ENCODE data around the gene RASGRF2. TPM values are rescaled to one million over a fixed set of nuclear protein-coding genes. Genes with fewer than 3 reads are reported as not detected.
"Not testable (repeated sequence)": the region's sequence is repeated elsewhere in the genome, so short reads cannot be mapped to it uniquely, and the experiment has no call there.

The RASGRF2 gene
- total RNA-seq, 4 donors from 2014 or later, result 3.8 to 9.1 (median 5.3) TPM

- H3K36me3 ChIP-seq, result peaks cover 0 to 35% of the 10 kb centered on the region in 2 donors
- ATAC-seq, result no peak
- 88% methylated on average over 5 of the region's 8 CpGs; no CpG with 5 or more reads in 1 of the 2 donors for WGBS, 2 donors (ENCODE audit: low coverage in 1 of 2)
Observed at GRCh38 chr5:81269751-81270393, 309.7 kb downstream of the RASGRF2 start.

GRCh38 chr5:81270394-81271027, 310.3 kb downstream of the RASGRF2 start:
- not testable (repeated sequence) for ATAC-seq, H3K27ac ChIP-seq, H3K4me3 ChIP-seq, H3K4me1 ChIP-seq, H3K27me3 ChIP-seq
- WGBS, 2 donors (ENCODE audit: low coverage in 1 of 2), result no CpG with 5 or more reads among the region's 2 CpGs
- Histone ChIP-seq H3K9me3 (peaks cover 0 to 19% (median 0%) of the 10 kb centered on the region in 3 donors), H3K36me3 (peaks cover 0 to 33% of the 10 kb centered on the region in 2 donors)

More at GRCh38 chr5:81269751-81270393, 309.7 kb downstream of the RASGRF2 start:
- Histone ChIP-seq H3K4me1 (peaks cover 0 to 10% (median 0%) of the 10 kb centered on the region in 3 donors), H3K27me3 (no peaks in the 10 kb centered on the region), H3K27ac (no peak overlapping the region), H3K4me3 (no peak overlapping the region), H3K9me3 (peaks cover 0 to 19% (median 0%) of the 10 kb centered on the region in 3 donors)
- no peak for TF ChIP-seq CTCF (IDR thresholded peaks at IDR 0.05)
- no peak for TF ChIP-seq EP300 (IDR thresholded peaks at IDR 0.05)
- TF ChIP-seq POLR2A (IDR thresholded peaks at IDR 0.05), result no peak
- TF ChIP-seq POLR2AphosphoS5 (IDR thresholded peaks at IDR 0.05), result no peak

Small RNA genes lying within 50 kb of the gene (small RNA-seq; reads per million reads assigned to genes)
- gene AC026436.1, result 0 reads per million in 4 donors
